Endometrial microvascular endothelial cells (primary cell): ENCODE measurements around the gene AMFR. TPM values are rescaled to one million over a fixed set of nuclear protein-coding genes. Genes with fewer than 3 reads are reported as not detected.

Source experiments
- in situ Hi-C: cut with HindIII; loops from 2 replicates; pipeline ENCODE4 v1.10.0; 2017; ENCODE audit warnings: low sequenced_read_pairs, low pct_unique_long_range_greater_than_20kb; ENCODE audit errors: inconsistent ontology term
- total RNA-seq: library from RNA; depleted of rRNA; stranded (reverse); fragments of >200 nt; gene quantifications from one replicate; pipeline ENCODE4 v1.2.3, GENCODE V29; 2015; ENCODE audit errors: inconsistent ontology term

Gene AMFR
- total RNA-seq, 1 donor from 2014 or later = 116 TPM

- in situ Hi-C loops = no loop called here
Observed at GRCh38 chr16:56340416-56340815, 84.9 kb downstream of the AMFR start.

- in situ Hi-C loops = no loop called here
Observed at GRCh38 chr16:56339431-56340195, 85.7 kb downstream of the AMFR start.

- in situ Hi-C loops = no loop called here
Observed at GRCh38 chr16:56338566-56339318, 86.6 kb downstream of the AMFR start.

- in situ Hi-C loops = no loop called here
Observed at GRCh38 chr16:56337858-56338325, 87.5 kb downstream of the AMFR start.

- in situ Hi-C loops = no loop called here
Observed at GRCh38 chr16:56337131-56337857, 88.1 kb downstream of the AMFR start.

GRCh38 chr16:56336711-56337110 lies 88.6 kb downstream of the AMFR start:
- in situ Hi-C loops = no loop called here

- in situ Hi-C loops = no loop called here
Observed at GRCh38 chr16:56336071-56336688, 89.2 kb downstream of the AMFR start.

- in situ Hi-C loops = no loop called here
Observed at GRCh38 chr16:56334761-56335160, 90.6 kb downstream of the AMFR start.

GRCh38 chr16:56332464-56333079 lies 92.8 kb downstream of the AMFR start:
- in situ Hi-C loops = no loop called here

GRCh38 chr16:56331915-56332314 lies 93.4 kb downstream of the AMFR start:
- in situ Hi-C loops = no loop called here

GRCh38 chr16:56331399-56331798 lies 93.9 kb downstream of the AMFR start:
- in situ Hi-C loops = no loop called here

- in situ Hi-C loops = no loop called here
Observed at GRCh38 chr16:56330476-56330875, 94.9 kb downstream of the AMFR start.

- in situ Hi-C loops = no loop called here
Observed at GRCh38 chr16:56329887-56330286, 95.5 kb downstream of the AMFR start.

GRCh38 chr16:56328276-56329022 lies 96.9 kb downstream of the AMFR start:
- in situ Hi-C loops = no loop called here

GRCh38 chr16:56327929-56328258 lies 97.5 kb downstream of the AMFR start:
- in situ Hi-C loops = no loop called here

- in situ Hi-C loops = no loop called here
Observed at GRCh38 chr16:56327071-56327928, 98.0 kb downstream of the AMFR start.

- in situ Hi-C loops = no loop called here
Observed at GRCh38 chr16:56325956-56326355, 99.4 kb downstream of the AMFR start.
